Choroid plexus epithelial cell (primary cell): ENCODE measurements around the gene CTRB2.

Experiments used
- DNase-seq: peaks from one replicate; pipeline ENCODE4 v3.0.0-alpha.2; 2010; ENCODE audit warnings: low read depth
- H3K4me3 ChIP-seq: 2 replicates; pipeline ENCODE4 v1.5.1; 2011; ENCODE audit warnings: low read depth, mild to moderate bottlenecking, control low read depth, low read length, moderate library complexity
- TF ChIP-seq, protein P1 (sequence below): conservative IDR thresholded peaks from 2 replicates; pipeline ENCODE4 v1.5.1; 2011; ENCODE audit warnings: low read depth, mild to moderate bottlenecking, control low read depth, inconsistent platforms, low read length, moderate library complexity

The CTRB2 gene

DNA sequence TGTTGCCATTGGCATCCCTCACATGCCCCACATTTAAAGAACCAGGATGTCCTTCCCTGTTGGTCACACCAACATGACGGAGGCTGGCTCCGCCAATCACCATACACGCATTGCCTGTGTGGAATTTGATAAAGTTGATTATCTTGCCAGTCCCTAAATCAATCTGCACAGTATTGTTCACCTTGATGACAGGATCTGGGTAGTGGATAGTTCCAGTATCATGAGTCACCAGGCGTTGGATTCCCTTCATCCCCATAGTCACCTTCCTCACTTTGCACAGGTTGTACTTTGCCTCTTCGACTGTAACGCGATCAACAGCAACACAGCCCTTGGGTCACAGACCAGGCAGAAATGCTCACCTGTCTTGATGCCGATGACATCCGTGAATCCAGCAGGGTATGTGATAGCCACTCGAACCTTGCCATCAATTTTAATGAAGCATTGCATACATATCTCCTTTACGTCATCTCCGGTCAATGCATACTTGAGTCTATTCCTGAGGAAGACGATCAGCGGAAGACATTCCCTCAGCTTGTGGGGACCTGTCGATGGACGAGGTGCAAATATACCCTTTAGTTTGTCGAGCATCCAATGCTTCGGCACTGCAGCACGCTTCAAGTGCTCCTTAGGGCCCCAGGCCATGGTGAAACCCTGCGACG is 14.2 kb downstream of the CTRB2 start:
- TF ChIP-seq, protein P1, sequence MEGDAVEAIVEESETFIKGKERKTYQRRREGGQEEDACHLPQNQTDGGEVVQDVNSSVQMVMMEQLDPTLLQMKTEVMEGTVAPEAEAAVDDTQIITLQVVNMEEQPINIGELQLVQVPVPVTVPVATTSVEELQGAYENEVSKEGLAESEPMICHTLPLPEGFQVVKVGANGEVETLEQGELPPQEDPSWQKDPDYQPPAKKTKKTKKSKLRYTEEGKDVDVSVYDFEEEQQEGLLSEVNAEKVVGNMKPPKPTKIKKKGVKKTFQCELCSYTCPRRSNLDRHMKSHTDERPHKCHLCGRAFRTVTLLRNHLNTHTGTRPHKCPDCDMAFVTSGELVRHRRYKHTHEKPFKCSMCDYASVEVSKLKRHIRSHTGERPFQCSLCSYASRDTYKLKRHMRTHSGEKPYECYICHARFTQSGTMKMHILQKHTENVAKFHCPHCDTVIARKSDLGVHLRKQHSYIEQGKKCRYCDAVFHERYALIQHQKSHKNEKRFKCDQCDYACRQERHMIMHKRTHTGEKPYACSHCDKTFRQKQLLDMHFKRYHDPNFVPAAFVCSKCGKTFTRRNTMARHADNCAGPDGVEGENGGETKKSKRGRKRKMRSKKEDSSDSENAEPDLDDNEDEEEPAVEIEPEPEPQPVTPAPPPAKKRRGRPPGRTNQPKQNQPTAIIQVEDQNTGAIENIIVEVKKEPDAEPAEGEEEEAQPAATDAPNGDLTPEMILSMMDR, result no peak
- no peak for DNase-seq
- H3K4me3 ChIP-seq, result no peak overlapping the region

DNA sequence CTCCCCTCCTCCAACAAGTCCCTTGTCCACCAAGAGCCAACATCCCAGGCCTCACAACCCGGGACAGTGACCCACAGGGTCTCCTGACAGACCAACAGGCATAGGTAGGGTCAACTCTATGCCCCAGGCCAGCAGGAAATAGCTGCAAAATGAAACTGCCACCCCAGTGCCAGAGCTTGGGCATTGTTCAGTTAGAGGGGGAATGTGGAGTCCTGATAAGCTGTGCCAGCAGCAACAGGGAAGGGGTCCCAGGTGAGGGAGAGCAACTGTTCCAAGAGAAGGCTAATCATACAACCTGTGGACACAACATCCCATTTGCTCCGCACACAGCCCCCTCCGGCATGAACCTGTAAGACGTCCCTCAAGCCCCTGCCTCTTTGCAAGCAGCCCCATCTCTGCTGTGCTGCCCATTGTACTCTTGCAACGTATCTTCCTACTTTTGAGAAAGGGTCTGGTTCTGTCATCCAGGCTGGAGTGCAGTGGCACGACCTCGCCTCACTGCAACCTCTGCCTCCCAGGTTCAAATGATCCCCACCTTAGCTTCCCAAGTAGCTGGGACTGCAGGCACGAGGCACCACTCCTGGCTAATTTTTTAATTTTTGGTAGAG is 17.2 kb downstream of the CTRB2 start:
- DNase-seq, result no peak
- TF ChIP-seq, protein P1, result no peak

DNA sequence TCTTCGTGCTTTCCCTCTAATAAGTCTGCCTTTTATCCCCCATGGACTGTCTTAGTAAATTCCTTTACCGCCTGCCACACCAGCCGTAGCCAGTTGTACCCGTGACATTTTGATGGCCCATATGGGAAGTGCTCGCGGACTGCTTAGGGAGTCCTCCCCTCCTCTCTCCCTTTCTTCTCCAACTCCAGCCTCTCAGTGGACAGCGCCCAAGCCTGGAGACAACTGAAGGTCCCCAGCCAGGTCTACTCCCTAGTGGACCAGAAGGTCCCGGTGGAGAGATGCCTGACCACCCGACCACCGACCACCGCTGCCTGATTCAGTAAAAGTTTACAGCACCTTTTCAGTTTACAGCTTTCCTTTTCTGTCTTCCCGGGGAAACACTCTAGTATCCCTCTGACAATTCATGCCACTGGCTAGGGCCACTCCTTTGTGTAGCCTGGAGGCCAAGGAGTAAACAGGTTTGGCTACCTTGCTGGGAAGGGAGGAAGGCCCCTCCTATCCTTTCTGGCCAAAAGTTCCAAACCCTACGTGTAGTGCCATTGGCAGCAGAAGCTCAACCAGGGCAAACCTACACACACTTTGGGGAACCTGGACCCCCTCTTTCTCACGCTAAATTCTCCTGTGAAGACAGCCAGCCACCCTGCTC is 18.0 kb downstream of the CTRB2 start:
- TF ChIP-seq, protein P1, result no peak
- DNase-seq, result no peak
- H3K4me3 ChIP-seq, result no peak overlapping the region

More for the DNA sequence above, 17.2 kb downstream of the CTRB2 start:
- H3K4me3 ChIP-seq, result no peak overlapping the region

GRCh38 chr16:75181630-75182029 is 25.3 kb downstream of the CTRB2 start:
- no peak overlapping the region for H3K4me3 ChIP-seq
- DNase-seq, result no peak
- TF ChIP-seq, protein P1, result no peak

GRCh38 chr16:75179208-75179607 is 27.8 kb downstream of the CTRB2 start:
- no peak for DNase-seq
- H3K4me3 ChIP-seq, result no peak overlapping the region
- TF ChIP-seq, protein P1, result no peak

- TF ChIP-seq, protein P1, result no peak
- no peak overlapping the region for H3K4me3 ChIP-seq
- no peak for DNase-seq
Observed at GRCh38 chr16:75176926-75177325, 30.0 kb downstream of the CTRB2 start.
